CD4-positive, alpha-beta T cell treated with Interleukin-4 for 1 hour (primary cell): ENCODE results near the gene HINFP.
A peak's percentile ranks its signal among the peaks of the same experiment; 100 is the strongest.
"Not testable (repeated sequence)": the region's sequence is repeated elsewhere in the genome, so short reads cannot be mapped to it uniquely, and the experiment has no call there.

Experiments
- DNase-seq, 2 donors: peaks; one replicate each; pipeline ENCODE4 v3.0.0-alpha.2; 2020 to 2022

Gene HINFP

DNA sequence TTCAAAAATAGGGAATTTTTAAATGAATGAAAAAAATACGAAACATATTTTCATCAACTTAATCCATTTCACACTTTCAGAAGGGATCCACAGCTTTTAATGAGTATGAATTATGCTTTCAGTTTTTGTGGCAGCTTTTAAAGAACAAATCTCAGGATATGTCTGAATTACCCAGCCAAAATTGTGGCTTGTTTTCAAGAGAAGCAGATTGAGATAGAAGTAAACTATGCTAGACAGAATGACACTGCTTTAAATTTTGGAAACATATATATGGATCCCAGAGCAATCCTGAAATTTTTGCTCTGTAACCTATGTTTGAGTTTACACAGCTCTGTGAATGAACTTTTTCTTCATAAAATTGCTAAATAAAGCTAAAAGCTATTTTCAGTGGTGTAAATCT lies 2.4 kb upstream of the HINFP start:
- DNase-seq = no peak

DNA sequence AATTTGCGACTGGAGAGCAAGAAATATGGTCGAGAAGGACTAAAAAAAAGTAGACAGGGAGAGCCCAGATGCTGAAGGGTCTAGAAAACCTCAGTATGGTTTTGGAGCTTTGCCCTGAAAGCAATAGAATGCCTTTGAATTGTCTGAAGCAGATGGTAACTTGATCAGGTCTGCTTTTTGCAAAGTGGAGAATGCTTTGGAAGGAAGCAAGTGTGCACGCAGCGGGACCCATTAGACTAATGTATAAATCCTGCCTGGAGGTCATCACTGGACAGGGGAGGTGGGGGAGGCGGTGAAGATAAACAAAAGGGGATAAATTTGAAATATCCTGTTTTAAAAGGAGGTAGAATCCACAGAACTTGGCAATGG lies 757 bp upstream of the HINFP start:
- DNase-seq = no peak

DNA sequence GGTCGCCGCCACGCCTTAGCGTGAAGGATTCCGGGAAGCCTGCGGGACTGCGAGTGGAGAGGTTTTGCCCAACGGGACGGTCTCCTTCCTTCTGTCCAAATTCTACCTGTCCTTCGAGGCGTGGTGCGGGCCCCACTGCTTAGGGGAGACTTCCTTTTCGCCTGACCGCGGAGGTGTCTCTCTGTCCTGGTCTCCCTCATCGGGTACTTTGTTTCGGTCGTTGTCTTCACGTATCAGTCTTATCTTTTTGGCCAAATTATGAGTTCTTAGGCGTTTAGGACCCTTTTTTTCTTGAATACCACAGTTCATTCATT lies 388 bp downstream of the HINFP start:
- DNase-seq = no peak

DNA sequence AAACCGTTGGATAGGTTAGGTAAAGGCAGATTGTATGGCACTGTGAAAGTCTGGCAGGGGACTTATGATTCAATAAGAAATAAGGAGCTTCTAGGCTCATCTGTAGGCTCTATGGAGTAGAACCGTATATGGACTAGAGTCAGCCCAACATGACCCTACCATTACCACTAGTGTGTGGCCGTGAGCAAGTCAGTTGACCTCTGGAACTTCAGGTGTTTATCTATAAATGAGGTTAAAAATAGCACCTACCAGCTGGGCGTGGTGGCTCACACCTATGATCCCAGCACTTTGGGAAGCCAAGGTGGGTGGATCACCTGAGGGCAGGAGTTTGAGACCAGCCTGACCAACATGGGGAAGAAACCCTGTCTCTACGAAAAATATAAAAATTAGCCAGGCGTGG lies 4.4 kb downstream of the HINFP start:
- DNase-seq = no peak

DNA sequence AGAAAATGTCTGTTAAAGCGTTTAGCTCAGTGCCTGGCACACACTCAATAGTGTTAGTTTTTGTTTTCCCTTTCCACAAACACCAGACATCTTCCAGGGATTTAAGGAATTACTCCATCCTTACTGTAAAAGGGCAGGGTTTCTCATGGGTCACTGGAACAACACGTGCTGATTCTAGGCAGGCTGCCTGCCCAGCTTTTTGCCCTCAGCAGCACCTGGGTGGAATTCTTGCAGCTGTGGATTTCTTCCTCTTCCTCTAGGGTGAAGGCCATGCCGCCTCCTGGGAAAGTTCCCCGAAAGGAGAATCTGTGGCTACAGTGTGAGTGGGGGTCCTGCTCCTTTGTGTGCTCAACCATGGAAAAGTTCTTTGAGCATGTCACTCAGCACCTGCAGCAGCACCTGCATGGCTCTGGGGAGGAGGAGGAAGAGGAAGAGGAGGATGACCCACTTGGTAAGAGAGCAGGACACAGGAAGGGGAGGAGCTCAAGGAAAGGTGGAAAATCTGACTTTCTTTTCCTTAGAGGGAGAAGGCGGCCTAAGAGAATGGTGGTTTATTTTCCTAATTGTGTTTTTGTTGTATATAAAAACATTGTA lies 5.4 kb downstream of the HINFP start:
- no peak for DNase-seq

DNA sequence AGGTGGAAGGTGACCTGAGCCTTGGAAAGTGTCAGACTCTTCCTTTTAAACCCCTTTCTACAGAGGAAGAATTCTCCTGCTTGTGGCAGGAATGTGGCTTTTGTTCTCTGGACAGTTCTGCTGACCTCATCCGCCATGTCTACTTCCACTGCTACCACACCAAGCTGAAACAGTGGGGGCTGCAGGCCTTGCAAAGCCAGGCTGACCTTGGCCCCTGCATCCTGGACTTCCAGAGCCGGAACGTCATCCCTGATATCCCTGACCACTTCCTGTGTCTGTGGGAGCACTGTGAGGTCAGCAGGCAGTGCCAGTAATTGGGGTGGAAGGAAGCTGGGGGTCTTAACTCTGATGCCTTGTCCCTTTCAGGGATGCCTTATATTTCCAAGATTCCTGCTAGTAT lies 9.3 kb downstream of the HINFP start:
- no peak for DNase-seq

DNA sequence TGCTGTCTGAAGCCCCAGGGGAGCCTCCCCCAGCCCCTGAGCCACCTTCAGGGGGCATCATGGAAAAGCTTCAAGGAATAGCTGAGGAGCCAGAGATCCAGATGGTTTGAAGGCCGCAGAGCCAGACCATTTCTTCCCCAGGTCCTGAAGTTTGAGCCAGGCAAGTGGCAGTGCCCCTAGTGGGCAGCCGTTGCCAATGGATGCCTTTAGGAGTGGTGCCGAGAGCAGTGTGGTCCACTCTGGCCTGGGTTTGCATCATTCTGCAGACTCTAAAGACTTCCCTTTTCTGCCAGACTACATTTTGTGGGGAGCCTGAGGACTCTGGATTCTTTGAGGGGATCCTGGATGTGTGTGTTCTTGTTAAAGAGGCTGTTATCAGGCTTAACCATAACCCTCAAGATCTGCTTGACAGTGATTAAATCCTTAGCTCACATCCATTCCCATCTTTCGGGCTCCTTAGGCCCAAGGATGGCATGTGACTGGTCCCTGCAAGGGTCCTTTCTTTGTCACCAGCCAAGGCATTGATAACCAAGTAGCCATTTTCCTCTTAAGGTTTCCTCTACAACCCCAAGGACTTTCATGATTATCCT lies 13.1 kb downstream of the HINFP start:
- peak in 1 of 2 donors; percentile 34 for DNase-seq

DNA sequence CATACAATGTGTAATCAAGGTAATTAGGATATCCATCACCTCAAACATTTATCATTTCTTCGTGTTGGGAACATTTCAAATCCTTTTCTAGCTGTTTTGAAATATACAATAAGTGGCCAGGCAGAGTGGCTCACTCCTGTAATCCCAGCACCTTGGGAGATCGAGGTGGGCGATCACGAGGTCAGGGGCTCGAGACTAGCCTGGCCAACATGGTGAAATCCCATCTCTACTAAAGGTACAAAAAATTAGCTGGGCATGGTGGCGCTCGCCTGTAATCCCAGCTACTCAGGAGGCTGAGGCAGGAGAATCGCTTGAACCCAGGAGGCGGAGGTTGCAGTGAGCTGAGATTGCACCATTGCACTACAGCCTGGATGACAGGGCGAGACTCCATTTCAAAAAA lies 17.9 kb downstream of the HINFP start:
- not testable (repeated sequence) for DNase-seq

DNA sequence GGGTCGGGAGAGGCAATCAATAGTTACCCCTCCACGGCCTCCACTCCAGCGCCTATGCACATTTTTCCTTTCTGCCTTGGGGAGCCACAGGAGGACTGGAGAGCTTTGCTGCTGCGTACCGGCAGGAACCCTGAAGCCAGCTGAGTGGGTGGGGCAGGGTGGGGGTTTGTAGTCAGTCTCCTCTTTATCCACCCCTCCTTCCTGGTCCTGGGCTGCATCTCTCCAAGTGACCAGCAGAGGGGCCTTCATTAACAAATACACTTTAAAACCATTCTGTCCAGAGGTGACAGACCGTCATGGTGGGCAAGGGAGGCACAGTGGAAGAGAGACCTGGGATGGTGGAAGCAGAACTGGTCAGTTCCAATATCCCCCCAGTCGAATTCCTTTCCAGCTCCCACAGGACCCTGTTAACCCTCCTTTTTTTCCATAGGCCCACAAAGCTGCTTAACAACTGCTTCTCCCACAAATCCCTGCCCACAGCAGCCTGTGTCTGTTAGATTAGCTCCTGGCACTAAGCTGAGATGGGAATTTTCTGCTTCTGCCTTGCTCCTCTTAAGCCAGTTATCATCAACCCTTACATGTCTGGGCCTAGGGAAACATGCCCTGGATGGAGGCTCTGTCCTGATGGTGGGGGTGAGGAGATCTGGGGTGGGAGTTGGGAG lies 23.6 kb downstream of the HINFP start:
- peak; percentile 42 to 55 for DNase-seq

DNA sequence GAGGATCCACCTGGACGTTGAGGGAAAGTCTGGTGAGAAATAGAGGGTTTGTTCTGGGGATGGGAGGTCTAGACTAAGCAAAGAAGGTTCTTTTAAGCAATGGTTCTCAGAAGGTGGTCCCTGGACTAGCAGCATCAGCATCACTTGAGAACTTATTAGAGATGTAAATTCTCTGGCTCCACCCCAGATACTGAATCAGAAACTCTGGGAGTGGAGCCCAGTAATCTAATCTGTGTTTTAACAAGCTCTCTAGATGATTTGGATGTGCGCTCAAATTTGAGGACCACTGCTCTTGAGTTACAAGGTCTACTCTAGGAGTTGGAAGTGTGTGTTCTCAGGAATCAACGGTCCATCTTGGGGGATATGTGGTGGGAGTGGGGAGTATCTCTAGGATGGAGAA lies 24.2 kb downstream of the HINFP start:
- no peak for DNase-seq

DNA sequence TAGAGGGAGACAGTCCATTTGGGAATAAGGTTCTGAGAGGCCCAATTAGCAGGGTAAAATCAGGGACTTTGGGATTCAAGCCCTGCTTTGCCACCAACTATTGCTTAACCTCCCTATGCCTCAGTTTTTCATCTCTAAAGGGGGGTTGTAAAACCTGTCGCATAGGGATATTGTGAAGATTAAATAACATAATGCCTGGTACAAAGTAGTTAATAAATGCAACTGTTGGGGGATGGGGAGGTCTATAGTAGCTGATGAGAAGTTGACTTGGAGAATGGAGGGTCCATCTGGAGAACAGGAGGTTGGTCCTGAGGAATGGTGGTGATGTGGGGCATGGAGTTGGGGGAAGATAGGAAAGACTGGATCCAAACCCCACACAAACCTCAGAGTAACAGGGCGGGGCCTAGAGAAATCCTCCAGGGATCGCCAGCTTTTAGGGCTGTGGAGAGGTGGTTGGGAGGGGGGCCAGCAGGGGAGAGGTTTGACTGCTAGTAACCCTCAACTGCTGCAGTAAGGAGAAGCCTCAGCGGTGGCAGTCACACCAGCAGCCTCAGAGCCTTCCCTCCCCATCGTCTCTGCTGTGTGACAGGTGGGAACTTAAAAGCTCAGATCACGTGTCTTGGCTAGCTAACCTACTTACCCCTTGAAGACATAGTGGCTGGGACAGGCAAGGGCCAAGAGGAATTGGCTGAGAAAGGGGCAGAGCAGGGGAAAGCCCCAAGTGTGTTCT lies 26.4 kb downstream of the HINFP start:
- DNase-seq = no peak

DNA sequence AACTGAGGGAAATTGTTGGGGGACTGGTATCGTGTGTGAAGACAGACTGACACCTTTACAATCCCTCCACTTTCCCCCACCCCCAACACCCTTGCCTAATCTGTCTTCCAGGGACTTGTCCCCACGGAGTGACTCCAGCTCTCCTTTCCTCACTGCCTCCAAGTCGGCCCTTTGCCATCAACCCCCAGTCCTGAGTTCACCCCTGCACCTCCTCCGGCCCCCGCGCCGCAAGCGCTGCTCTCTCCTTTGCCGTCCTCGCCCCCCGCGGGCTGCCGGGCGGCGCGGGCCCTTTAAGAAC lies 27.3 kb downstream of the HINFP start:
- no peak for DNase-seq

DNA sequence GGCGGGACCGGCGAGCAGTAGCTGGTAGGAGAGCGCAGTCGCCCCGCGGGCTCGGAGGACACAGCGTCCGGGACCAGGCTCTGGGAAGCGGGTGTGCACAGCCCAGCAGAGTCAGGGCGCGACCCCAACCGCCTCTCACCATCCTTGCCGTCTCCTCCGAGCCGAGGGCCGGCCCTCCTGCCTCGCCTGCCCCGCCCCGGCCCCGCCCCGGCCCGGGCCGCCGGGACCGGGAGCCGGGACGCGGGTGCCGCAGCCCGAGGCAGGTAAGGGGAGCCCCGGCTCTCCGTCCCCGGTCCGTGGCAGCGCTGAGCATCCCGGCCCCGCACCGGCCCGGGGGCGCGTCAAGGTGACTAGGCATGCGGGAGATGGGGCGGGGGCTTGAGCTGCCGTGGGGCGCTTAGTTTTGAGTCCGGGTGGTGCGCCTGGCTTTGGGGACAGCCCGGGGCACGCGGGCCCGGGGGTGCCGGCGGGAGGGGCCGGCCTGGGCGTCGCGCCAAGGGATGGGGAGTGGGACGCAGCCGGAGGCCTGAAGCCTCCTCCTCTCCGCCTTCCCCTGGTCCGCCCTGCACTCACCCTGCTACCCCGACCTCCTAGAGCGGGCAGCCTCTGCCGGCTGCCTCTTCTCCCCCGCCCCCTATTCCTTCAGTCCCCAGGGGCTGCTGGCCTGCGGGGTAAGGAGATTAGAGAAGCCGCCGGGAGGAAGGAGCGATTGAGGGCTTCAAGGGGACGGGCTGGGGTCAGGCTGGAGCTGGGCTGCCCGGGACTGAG lies 27.8 kb downstream of the HINFP start, which contains the start of gene ABCG4:
Gene ABCG4, plus strand, starts transcription at position 35 of the 768 bp plus-strand sequence. CDS start 914 bp downstream, outside the sequence.
- DNase-seq = peak in 1 of 2 donors; percentile 9

DNA sequence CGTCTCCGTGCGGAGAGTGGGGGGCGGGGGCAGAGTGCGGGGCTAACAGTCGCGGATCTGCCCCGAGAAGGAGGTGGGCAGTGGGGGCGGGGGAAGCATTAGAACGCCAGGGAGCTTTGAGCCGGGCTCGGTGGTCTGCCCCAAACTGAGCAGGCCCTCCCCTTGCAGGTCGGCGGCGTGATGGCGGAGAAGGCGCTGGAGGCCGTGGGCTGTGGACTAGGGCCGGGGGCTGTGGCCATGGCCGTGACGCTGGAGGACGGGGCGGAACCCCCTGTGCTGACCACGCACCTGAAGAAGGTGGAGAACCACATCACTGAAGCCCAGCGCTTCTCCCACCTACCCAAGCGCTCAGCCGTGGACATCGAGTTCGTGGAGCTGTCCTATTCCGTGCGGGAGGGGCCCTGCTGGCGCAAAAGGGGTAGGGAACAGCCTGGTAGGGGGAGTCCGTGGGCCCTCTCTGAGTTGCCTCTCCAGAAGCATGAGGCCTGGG lies 28.5 kb downstream of the HINFP start:
- DNase-seq = no peak

DNA sequence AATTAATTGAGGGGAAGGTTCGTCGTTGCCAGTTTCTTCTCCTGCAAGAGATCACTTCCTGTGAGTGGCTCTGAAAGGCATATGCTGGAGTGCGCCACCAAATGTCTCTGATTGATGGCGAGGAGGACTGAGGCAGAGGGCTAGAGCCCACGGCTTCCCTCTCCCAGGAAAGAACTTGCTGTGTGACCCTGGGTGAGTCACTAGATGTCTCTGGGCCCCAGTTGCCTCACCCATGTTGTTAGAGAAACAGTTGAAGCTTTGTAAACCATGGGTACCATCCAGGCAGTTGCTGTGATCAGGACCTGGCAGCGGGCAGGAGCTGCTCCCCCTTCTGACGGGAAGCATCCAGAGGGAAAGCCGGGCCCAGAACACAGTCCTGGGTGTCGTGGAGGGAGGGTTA lies 30.7 kb downstream of the HINFP start:
- DNase-seq = no peak

DNA sequence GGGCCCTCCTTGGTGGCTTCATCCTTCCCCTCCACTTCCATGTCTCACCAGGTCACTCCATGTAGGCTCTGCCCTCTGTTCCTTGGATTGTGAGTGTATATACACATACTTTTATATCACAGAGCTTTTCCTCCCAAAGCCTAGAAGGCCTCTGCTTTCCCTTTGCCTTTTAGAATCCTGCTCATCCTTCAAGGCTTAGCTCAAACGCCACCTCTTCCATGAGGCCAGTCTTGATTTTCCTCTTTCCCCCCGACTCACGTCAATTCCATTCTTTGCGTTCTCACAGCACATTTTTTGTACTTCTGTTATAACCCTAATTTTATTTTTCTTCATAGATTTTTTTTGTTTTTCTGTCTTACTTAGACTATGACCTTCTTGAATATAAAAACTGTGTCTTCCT lies 31.2 kb downstream of the HINFP start:
- no peak for DNase-seq

DNA sequence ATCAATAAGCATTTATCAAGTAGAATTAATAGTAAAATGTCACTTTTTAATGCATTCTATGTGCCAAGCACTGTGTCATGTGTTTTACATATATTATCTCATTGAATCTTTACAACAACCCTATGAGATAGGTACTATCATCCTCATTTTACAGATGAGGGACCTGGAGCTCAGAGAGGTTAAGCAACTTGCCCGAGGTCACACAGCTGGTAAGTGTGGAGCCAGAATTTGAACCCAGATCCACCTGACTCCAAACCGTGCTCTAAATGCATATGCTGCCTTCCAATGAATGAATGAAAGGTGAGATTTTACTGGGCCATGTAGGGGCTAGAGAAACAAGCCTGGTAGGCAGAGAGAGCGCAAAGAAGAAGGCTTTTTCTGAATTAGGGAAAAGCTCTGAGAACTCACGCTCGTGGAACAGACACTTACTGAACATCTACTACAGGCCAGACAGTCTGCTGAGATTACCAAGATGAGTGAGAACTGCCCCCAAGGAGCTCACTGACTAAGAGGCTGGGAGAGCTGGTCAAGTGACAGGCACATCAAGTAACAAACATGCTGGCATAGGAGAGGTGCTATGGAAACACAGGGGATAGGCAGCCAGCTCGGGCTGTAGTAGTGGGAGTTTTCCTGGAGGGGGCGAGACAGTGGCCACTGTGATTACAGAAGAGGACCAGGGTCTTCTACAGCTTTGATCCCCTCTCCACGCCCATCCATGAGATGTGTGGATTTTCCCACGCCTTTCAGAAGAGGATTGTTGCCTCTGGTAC lies 31.9 kb downstream of the HINFP start:
- no peak for DNase-seq

DNA sequence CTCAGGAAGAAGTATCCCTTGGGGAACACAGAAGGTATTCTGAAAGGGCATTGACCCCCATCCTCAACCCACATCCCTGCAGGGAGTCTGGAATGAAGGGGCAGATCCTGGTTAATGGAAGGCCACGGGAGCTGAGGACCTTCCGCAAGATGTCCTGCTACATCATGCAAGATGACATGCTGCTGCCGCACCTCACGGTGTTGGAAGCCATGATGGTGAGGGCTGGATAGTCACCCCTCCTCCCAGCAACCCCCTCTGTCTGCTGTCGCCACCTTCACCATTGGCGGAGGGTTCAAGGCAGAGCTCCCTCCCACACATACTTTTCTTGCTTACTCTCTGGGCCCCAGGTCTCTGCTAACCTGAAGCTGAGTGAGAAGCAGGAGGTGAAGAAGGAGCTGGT lies 32.8 kb downstream of the HINFP start:
- DNase-seq = no peak

DNA sequence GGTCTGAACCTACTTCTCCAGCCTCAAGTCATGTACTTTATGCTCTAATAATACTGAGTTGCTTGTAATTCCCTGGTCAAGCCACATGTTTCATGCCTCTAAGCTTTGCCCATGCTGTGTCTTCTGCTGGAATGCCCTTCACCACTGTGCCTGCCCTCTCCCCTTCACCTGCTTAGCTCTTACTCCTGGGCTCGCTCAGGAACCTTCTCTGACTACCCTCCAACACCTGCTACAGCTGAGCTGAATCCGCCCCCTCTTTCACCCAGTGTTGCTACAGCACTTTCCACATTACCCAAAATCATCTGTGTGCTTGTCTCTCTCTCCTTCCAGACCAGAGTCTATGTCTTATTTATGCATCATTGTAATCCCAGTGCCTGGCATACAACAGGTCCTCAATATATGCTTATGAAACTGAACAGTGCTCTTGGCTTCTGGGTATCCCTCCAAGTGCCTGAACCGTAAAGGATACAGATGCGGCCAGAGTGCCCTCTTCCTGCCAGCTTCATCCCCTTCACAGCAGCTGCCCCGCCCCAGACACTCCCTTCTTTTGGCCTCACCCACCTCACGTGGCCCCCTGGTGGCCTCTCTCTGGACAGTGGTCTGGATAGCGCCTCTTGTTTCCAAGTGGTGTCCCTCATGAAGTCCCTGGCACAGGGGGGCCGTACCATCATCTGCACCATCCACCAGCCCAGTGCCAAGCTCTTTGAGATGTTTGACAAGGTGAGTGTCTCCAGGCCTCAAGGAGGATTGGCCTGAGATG lies 34.5 kb downstream of the HINFP start:
- DNase-seq = no peak

DNA sequence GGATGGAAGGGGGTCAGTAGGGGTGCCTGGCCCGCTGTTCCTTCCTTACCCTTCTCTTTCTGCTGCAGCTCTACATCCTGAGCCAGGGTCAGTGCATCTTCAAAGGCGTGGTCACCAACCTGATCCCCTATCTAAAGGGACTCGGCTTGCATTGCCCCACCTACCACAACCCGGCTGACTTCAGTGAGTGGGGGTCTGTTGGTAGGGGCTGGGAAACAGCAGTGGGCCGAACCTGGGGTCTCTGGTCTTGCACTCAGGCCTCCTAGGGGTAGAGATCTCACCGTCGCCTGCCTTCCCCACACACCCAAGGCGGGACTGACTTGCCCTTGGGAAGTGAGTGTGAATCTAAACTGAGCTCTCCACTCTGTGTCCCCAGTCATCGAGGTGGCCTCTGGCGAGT lies 35.1 kb downstream of the HINFP start:
- no peak for DNase-seq

DNA sequence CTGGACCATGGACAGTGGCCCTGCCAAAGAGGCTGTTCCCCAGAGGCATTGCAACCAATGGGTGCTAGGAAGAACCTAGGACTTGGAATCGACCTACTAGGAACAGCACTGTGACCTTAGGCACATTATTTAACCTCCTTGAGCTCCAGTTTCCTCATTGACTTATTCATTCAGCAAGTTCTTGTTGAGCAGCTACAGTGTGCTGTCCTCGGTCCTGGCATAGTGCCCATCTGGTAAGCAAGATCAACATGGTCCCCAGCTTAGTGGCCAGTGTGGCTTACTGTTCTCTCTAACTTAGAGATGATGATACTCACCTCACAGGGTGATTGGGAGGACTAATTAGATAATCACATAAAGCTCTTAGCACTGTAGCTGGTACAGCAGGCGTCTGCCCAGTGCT lies 35.7 kb downstream of the HINFP start:
- no peak for DNase-seq

DNA sequence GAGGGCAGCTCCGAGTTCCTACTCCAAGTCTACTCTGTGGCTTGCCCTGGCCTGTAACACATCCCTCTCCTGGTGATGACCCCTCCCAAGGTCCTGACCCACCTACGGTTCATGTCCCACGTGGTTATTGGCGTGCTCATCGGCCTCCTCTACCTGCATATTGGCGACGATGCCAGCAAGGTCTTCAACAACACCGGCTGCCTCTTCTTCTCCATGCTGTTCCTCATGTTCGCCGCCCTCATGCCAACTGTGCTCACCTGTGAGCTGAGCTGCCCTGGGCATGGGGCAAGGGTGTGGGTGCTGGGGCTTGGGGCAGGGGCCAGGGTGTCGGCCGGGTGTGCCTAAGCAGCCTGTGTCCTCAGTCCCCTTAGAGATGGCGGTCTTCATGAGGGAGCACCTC lies 37.1 kb downstream of the HINFP start:
- no peak for DNase-seq
